CD4-positive, alpha-beta T cell treated with Interleukin-2 at 100 ng/mL for 4 hours (primary cell): Measurements from ENCODE around the gene PRKAG1.

ENCODE experiments used
- DNase-seq: peaks from one replicate; pipeline ENCODE4 v3.0.0-alpha.2; 2020; ENCODE audit warnings: low spot score

Gene PRKAG1

DNA sequence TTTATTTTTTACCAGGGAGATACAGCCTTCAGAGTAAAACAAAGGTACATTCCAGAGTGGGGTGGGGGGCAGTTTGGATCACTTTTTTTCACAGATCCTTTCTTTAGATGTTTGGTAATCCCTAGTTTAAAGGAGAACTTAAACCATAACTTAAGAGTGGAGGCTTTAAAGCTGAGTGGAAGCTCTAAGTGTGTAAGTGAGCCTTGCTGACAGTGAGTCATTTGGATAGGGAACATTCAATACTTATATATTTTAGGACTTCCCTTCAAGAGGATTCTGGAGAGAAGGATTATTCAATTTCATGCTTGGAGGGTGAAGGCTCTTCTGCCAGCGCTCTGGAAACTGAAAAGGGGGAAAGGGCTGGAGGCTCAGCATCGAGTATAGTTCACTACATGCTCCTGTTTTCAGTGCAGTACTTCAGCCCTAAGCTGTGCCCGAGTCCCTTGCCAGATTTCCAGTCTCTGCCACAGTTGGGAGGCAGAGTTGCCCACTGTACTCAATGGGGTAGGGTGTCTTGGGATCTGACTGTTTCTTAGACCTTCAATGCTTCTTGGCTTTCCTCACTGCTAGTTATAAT is 8.4 kb downstream of the PRKAG1 start:
- no peak for DNase-seq

DNA sequence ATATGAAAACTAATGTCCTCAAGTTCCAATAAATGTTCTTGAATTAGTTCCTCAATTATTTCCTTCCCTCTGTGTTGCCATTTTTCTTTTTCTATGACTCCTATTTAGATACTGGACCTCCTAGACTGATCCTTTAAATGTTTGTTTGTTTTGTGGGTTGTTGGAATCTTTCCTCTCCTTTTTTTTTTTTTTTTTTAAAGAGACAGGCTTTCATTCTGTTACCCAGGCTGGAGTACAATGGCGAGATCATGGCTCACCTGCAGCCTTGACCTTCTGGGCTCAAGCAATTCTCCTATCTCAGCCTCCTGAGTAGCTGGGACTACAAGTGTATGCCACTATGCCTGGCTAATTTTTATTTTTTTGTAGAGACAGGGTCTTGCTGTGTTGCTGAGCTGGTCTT is 9.6 kb downstream of the PRKAG1 start:
- DNase-seq, result no peak

DNA sequence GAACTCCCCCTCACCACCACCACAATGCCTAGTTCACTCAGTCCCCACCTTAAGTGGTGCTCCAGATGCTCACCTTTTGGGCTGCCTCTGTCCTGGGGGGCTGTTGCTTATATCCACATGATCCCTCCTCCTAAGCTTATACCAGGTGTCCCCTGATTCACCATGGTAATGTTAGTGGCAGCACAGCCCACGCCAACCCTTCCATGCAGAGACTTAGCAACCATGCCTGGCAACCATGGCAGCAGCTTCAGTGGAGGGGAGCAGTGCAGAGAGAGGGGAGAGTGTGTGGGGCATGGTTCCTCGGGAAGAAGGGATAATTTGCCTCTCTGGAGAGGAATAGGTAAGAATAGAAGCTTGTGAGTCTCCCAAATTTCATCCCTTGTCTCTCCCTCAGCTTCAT is 18.2 kb downstream of the PRKAG1 start:
- DNase-seq, result no peak

DNA sequence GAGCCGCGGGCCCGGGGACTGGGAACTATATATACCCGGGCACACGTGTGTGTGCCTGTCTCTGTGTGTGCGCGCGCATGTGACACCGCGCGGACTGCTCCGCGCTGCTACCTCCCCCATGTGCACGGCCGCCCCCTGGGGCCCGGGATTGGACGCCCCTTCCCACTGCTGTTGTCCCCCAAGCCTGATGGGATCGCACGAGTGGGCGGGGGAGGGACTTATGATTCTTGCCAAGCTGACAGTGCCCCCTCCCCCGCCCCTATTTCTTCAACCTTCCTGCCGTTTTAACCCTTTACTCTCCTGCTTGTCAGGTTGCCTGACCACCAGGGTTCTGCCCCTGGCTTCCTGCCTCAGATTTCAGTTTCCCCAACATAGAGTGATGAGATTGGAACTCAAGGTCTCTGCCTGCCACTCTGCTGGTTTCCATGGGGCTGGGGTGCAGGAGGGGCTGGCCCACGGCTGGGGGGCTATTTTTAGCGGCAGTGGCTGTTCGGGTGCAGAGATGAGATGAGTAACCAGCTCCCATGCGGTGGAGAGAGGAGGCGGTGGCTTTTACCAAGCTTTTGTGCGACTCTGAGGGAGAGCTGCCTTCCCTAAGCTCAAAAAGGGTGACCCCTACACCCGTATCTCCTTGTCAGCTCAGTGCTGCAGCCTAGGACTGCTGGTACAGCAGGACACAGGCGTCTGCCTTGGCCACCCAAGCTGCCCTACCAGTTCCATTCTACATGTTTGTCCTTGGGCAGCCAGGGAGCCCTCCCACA is 19.0 kb downstream of the PRKAG1 start, which contains the start of gene DDN:
TSS of gene DDN (minus strand) at position 5 of the 761 bp plus-strand sequence. CDS start 88 bp downstream, outside the sequence.
- DNase-seq, result peak; percentile 30

DNA sequence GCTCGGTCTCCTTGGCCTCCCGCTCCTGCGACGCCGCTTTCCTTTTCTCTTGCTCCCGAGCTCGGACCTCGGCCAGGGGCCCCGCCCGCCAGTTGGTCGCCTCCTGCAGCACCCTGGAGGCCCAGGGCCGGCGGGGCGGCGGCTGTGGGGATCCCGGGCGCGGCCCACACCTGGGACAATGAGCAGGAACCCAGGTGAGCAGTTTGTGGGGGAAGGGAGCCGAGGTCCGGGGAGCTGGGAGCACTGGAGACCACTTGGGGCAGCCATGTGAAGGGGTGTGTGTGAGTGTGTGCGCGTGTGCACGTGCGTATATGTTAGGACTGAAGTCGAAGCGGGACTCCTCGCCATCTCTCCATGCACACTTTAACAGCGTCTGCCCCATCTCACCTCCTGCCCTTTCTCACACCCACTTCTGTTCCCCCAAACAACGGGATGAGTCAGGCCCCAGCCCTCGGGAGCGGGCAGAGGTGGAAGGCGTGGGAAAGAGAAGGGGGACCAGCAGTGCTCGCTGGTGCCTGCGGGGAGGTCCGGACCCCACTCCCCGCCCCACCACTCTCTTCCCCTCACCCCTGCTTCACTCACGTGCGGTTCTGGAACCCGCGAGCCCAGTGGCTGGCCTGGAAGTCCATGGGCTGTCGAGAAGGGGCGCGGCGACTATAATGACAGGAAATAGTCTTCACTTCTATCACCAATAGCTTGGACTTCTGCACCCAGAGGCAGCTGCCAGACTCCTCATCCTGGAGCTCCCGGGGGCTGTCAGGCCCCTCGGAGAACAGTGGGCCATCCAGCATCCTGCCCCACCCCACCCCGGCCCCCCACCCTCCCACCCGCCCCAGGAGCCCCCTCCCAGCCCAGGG is 19.9 kb downstream of the PRKAG1 start:
- DNase-seq, result no peak

DNA sequence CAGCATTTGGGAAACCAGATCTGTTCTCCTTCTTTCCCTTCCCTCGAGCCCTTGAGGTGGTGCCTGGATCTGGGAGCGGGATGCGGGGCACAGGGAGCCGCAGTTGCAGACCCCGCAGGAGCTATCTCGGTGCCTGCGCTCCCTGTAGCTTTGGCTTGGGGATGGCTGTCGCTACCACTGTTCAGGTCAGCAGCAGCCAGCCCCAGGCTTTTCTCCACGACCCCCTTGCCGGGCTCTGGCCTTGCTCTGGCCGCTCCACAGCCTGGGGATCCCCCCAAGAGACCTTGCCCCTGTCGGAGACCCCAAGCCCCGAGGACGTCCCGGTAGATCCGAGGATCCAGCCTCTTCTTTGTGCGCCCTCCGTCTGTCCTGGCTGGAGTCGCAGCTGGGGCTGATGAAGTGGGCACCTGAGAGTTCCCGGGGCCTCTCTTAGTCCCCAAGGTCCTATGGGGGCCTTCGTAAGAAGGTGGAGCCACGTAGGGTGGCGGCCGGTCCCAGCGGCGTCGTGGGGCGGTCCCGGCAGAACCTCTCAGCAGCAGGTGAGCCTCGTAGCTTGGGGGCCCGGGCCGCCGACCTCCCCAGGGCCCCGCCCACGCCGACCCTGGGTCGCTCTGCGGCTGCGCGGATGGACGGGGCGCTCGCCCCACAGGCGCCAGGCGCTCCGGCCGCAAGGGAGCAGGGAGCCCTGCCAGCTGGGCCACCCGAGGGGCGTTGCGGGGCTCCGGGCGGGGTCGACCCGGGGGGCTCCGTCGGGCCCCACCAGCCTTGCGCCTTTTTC is 20.7 kb downstream of the PRKAG1 start:
- no peak for DNase-seq

DNA sequence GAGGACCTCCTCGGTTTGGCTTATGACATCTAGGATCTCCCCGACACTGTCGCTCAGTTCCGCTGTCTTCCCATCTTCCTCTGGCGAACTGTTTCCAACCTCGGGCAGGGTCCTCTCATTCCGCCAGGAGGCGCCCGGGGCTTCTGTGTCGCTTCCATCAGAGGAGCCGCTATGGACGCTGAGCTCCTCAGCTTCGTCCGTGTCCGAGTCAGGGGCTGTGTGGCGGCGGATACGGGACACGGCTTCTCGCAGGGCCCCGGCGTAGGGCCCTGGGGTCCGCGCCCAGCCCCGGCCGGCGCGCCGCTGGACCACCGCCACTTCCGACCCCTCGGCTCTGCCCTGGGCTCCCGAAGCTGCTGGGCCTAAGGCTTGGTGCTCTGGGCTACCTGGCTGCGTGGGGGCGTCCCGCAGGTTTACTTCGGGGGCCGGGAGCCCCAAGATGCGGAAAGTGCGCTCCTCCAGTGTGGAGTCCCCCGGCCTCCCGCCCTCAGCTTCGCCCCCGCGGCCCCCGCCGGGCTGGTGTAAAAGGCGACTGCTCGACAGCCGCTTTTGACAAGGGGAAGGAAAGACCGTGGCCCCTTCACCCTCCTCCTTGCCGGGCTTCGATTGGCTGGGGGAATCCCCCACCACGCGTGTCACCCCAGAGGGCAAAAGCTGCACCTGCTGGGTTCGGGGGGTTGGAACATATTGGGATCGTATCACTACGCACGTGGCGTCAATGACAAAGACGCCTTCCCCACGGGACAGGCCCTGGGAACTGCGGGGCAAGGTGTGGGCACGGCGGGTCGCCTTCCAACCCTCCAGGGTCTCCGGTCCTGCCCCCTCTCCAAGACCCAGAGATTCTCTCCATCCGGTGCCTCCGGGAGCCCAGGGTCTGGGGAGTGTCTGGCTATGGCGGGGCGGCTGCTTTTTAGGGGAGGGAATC is 21.5 kb downstream of the PRKAG1 start:
- peak; percentile 54 for DNase-seq

DNA sequence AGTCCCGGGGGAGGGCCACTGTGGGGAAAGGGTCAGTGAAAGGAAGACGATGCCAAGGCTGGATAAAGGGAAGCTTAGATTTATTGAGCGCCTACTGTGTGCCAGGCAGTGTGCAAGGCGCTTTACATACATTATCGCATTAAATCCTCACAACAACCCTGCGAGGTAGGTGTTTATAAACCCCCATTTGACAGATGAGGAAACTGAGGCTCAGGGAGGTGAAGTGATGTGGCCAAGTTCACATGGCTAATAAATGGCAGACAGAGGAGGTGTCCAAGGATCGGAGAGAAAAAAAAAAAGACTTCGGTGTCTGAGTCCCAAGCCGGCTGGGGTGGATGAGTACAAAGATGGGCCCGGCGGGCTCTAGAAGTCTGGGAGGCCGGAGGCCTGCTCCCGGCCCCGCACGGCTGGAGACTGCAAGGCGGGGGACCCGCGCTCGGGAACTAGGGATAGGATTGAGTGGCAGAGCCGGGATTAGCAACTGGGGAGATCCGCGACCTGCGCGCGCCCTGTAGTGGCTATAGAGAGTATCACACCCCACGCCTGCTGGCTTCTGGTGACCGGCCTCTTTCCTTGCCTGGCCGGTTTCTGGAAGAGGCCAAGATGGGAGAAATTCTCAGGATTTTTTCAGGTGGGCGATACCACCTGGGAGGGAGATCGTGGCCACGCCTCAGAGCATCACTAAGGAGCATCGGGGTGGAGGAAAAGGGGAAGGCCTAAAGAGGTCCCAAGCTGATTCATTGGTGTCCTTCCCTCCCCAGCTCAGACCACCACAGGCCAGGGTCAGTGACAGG is 23.3 kb downstream of the PRKAG1 start:
- peak; percentile 51 for DNase-seq

DNA sequence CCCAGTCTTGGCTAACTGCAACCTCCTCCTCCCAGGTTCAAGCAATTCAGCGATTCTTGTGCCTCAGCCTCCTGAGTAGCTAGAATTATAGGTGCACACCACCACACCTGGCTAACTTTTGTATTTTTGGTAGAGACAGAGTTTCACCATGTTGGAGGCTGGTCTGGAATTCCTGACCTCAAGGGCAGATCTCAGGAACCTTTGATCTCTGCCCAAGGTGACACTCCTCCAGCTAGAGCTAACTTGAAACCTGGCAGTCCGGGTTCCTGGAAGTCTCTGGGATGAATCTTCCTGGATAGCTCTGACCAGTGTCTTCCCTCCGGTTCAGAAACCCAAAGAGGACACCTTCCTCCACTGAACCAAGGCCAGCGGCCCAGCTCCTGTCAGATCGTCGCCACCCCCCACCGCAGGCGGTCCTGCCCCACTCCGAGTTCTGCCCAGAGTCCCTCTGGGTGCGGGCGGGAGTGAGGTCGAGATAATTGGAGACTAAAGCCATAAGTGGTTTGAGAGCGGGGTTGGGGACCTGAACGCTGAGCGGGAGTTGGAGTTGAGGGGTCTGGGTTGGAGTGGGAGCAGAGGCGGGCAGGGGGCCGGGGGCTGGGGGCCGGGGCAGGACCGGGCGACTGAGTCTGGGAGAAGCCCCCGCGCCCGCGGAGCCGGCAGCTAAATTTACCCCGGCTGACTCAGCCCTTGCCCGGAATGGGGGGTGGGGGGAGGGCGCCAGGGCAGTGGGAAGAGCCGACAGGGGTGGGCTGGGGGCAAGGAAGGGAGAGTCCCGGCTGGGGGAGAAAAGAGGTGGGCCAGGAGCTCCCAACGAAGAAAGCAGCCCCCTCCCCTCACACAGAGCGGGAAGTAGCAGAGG is 24.1 kb downstream of the PRKAG1 start:
- DNase-seq, result no peak

DNA sequence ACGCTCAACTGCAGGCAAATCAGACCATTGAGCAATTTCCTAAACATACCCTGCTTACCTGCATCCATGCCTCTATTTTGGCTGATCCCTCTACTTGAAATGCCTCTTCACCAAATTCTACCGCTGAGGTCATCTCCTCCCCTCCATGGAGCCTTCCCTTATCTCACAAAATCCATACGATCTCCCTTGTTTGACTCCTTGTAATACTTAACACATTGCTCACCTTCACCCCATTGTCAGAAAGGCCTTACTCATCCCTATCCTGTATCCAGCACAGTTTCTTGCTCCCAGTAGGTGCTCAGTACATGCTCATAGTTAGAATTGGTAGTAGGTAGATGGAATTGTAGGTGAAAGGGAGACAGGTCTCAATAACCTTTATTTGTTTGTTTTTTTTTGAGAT is 24.8 kb downstream of the PRKAG1 start:
- DNase-seq, result no peak

DNA sequence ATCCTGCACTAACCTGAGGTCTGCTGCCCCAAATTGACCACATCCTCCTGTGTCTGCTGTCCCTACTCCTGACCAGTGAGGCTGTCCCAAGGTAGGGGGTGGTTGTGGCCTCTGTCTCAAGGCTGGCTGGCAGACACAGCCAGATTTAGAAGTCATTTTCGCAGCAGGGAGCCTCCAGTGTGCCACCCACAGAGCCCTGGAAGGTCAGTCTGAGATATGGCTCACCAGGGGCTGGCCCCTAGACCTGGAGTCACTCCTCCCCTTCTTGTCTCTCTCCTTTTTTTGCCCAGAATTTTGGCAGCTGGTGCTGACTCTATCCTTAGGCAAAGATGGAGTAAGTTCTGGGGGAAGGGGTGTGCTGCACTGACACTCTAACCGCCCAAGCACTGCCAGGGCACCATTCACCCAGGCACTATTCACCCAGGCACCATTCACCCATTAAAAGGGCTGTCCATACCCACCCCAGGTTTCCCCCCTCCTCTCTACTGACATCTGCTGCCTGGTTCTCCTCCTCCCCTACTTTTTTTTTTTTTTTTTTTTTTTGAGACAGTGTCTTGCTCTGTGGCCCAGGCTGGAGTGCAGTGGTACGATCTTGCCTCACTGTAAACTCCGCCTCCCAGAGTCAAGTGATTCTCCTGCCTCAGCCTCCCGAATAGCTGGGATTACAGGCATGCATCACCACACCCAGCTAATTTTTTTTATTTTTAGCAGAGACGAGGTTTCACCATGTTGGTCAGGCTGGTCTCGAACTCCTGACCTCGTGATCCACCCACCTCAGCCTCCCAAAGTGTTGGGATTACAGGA is 27.1 kb downstream of the PRKAG1 start:
- no peak for DNase-seq

DNA sequence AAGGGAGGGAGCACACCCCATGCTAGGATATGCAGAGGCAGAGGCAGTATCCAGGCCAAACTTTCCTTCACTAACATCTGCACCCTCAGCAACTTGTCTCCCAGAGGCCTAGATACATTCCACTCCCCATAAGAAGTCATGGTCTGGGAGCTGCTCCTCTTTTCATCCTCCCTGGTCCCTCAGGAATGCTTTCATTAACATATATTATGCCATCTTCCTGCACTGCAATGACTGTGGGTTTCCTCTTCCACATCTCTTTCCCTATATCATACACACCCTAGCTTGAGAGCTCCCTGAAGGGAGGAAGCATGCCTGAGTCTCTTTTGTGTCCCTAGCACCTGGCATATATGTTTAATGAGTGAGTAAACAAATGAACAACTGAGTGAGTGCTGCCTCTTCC is 28.0 kb downstream of the PRKAG1 start:
- DNase-seq, result no peak

DNA sequence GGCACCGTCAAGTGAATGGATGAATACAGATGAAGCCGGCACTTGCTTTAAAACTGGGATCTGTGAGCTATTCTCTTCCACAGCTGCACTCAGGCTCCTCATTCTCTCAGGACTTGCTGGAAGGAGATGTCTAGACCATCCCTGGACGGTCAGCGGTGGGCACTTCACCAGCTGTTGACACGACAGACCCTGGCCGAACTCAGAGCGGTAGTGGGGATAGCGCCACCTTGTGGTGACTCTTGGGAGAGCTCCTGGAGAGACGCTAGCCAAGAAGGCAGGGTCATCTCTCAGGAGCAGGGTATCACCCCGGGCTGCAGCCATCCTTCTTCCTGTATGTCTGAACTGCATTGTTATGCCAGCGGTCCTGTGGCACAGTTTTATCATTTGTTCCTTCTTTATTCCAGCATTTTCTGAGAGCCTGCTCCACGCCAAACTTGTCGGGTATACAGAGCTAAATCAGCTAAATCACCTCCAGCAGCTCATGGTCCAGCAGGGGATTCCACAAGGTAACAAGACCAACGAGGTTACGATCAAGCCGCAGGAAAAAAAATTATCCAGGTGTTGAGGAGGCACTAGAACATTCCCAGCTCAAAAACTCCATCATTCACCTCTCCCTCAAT is 30.4 kb downstream of the PRKAG1 start:
- peak; percentile 75 for DNase-seq

DNA sequence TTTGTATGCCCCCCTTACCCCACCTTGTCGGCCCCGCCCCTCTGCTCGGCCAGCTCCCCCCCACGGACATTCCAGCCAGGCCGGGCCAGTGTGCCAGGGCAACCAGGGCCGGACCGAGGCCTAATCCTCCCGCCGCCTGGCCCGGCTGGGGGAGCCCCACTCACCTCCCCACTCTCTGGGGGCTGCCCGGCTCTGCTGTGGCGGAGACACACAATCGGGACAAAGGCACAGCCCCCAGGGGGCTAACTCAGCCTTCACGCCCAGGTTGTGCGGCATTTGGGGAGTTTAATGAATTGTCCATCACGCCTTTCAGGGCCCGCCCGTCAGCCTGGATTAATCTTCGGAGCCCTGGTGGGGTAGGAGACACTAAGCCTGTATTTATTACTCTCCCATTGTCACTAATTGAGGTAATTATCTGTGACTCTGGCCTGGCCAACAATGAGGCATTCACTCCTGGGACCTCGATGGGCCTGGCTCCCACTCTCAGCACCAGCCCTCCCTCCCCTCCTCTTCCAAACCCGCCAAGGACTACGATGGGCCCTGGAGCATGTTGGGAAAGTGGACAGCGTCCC is 31.8 kb downstream of the PRKAG1 start:
- DNase-seq, result no peak

DNA sequence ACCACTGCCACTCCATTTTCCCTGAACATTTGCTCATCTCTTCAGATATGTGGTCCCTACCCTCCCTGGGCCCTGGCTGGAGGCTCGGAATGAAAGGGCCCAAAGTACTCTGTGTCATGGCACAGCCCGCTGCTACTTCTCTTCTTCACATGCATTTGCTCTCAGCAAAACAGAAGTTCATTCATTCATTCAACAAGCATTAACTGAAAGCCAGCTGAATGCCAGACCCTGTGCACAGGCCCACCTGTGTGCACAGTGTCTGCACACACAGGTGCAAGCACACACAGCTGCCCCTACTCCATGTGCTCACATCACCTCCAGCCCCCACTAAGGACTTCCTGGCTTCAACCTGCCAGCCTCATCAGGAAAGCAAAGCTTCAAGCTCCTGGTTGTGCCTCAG is 32.7 kb downstream of the PRKAG1 start:
- no peak for DNase-seq

DNA sequence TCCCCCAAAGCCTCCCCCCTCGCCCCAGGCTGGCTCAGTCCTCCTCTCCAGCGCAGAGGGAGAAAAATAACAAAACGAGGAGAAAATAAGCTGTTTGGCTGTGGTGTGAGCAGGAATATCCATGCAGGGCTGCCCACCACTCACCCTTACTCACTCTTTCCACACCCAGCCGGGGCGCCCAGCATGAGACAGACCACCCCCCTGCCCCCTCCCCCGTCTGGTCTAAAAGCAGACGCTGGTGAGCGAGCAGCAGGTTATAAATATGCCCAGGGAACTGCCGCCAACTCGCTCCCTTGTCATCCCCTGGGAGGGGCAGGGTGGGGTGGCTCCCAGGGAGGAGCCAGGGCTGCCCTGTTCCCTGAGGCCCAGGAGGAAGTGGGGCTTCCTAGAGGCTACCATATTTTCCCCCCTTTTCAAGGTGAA is 33.1 kb downstream of the PRKAG1 start:
- no peak for DNase-seq

DNA sequence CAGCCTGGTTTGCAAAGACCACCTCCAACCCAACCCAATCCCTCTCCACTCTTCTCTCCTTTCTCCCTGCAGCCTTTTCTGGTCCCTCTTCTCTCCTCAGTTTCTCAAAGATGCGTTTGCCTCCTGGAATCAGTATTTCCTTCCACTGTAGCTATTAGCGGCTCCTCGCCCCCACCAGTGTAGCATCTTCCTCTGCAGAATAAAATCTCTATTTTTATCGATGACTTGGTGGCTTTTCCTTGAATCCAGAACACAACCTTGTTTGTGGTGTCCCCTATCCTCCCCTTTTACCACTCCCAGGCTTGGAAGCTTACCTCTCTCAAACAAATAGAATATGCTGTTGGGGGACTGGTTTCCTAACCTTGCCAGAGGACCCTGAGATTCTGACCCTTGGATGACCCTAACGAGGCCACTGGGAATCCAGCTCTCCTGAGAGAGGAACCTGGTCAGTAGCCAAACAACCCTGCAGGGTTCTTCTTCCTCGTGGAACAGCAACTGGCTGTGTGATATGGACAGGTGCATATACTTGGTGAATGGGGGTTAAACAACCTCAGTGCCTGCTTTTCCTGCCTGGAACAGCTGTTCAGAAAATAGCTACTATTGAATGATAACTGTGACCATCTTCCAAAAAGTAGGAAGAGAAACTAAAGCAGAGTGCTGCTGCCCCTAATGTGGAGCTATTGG is 36.0 kb downstream of the PRKAG1 start:
- DNase-seq, result no peak
